Parathyroid adenoma (tissue), 2 donors: ENCODE data around the gene KPNB1.

Experiments used
- H2AFZ ChIP-seq: fragments of 300-600 bp; sonication (generic); one replicate; pipeline ENCODE4 v1.7.0; 2017; ENCODE audit warnings: antibody characterized with exemption, mild to moderate bottlenecking
- H3K27ac ChIP-seq: fragments of 300-600 bp; sonication (generic); one replicate; pipeline ENCODE4 v1.7.0; 2017
- H3K27me3 ChIP-seq: fragments of 300-600 bp; sonication (generic); one replicate; pipeline ENCODE4 v1.7.0; 2017; ENCODE audit warnings: low read length; ENCODE audit not compliant: control insufficient read depth, insufficient read depth
- H3K36me3 ChIP-seq: fragments of 300-600 bp; sonication (generic); one replicate; pipeline ENCODE4 v1.7.0; 2017; ENCODE audit warnings: low read length; ENCODE audit not compliant: control insufficient read depth, insufficient read depth
- H3K4me1 ChIP-seq: fragments of 300-600 bp; sonication (generic); one replicate; pipeline ENCODE4 v1.7.0; 2017; ENCODE audit warnings: control low read depth
- H3K4me2 ChIP-seq: fragments of 300-600 bp; sonication (generic); one replicate; pipeline ENCODE4 v1.7.0; 2017; ENCODE audit warnings: low read length
- H3K4me3 ChIP-seq: fragments of 300-600 bp; sonication (generic); one replicate; pipeline ENCODE4 v1.7.0; 2017; ENCODE audit warnings: low read depth, low read length
- H3K79me2 ChIP-seq: fragments of 300-600 bp; sonication (generic); one replicate; pipeline ENCODE4 v1.7.0; 2017; ENCODE audit warnings: control low read depth
- H3K9ac ChIP-seq: fragments of 300-600 bp; sonication (generic); one replicate; pipeline ENCODE4 v1.7.0; 2017; ENCODE audit warnings: mild to moderate bottlenecking
- H3K9me3 ChIP-seq: fragments of 300-600 bp; sonication (generic); one replicate; pipeline ENCODE4 v1.7.0; 2017; ENCODE audit warnings: low read length; ENCODE audit not compliant: control insufficient read depth
- TF ChIP-seq, protein P1 (sequence below): fragments of 300-600 bp; sonication (generic); IDR thresholded peaks from one replicate; pipeline ENCODE4 v1.7.0; 2017; ENCODE audit warnings: antibody characterized with exemption, mild to moderate bottlenecking
- donor health status: primary hyperparathyroidism.

Gene KPNB1

GRCh38 chr17:47692895-47693730 is 43.4 kb downstream of the KPNB1 start:
- H3K4me3 ChIP-seq: peak overlapping the region; percentile 49

DNA sequence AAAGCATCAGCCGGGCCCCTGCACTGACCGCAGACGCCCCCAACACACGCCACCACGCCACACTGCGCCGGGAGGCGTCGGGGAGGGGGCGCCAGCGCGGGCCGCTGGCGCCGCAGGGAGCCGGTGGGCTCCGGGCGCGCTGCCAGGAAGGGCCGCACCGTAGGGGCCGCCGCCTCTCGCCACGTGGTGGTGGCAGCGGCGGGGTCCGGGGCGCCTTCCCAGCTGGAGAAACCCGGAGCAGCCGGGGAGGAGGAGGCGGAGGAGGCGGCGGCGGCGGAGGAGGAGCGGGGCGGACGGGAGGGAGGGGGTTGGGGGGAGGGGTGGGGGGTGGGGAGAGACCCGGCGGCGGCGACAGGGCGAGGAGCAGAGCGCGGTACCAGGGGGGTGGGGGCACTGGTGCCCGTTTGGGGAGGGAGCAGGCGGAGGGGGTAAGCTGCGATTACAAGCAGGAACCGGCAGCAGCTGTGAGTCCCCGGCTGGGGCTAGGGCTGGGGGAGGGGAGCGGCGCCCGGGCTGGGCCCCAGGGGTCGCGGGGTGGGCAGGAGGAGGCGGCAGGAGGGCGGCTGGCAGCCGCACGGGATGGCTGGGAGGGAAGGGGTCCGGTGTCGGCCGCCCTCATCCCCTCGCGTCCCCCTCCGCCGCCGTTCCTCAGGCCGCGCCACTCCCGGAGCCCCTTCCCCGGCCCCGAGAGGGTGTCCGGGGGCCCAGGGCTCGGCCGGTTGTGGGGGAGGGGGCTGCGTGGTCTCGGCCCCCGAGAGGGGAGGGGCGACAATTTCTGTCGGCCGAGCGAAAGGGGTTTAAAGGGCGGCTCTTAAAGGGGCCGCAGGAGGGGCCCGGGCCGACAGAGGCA is 44.2 kb downstream of the KPNB1 start, which contains the start of gene TBKBP1:
TSS of gene TBKBP1 (plus strand) at position 431 of the 850 bp plus-strand sequence. CDS start 1,952 bp downstream, outside the sequence.
- peak within 1 kb of the TSS; percentile 85 for H3K4me2 ChIP-seq
- peak within 1 kb of the TSS; percentile 63 for H3K4me3 ChIP-seq
- TF ChIP-seq, protein P1, sequence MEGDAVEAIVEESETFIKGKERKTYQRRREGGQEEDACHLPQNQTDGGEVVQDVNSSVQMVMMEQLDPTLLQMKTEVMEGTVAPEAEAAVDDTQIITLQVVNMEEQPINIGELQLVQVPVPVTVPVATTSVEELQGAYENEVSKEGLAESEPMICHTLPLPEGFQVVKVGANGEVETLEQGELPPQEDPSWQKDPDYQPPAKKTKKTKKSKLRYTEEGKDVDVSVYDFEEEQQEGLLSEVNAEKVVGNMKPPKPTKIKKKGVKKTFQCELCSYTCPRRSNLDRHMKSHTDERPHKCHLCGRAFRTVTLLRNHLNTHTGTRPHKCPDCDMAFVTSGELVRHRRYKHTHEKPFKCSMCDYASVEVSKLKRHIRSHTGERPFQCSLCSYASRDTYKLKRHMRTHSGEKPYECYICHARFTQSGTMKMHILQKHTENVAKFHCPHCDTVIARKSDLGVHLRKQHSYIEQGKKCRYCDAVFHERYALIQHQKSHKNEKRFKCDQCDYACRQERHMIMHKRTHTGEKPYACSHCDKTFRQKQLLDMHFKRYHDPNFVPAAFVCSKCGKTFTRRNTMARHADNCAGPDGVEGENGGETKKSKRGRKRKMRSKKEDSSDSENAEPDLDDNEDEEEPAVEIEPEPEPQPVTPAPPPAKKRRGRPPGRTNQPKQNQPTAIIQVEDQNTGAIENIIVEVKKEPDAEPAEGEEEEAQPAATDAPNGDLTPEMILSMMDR: no peak
- no peak within 1 kb of the TSS for H3K9ac ChIP-seq
- peaks cover 7% of the 10 kb centered on the region for H3K4me1 ChIP-seq
- H3K27ac ChIP-seq: peak within 1 kb of the TSS; percentile 62
- no peaks in the 10 kb centered on the region for H3K27me3 ChIP-seq
- H3K9me3 ChIP-seq: no peaks in the 10 kb centered on the region
- H3K79me2 ChIP-seq: peaks cover 3% of the 10 kb centered on the region
- H3K36me3 ChIP-seq: no peaks in the 10 kb centered on the region
- H2AFZ ChIP-seq: peak within 1 kb of the TSS; percentile 93

More at GRCh38 chr17:47692895-47693730, 43.4 kb downstream of the KPNB1 start:
- Histone ChIP-seq H3K4me1 (peaks cover 7% of the 10 kb centered on the region), H3K4me2 (peak overlapping the region; percentile 65), H3K79me2 (peaks cover 3% of the 10 kb centered on the region), H3K36me3 (no peaks in the 10 kb centered on the region), H3K27me3 (no peaks in the 10 kb centered on the region), H3K9ac (no peak overlapping the region), H3K27ac (no peak overlapping the region), H2AFZ (peak overlapping the region; percentile 63), H3K9me3 (no peaks in the 10 kb centered on the region)
- TF ChIP-seq, protein P1: no peak

GRCh38 chr17:47694581-47695428 is 45.1 kb downstream of the KPNB1 start:
- Histone ChIP-seq H3K36me3 (no peaks in the 10 kb centered on the region), H3K4me2 (peak overlapping the region; percentile 85), H3K4me3 (peak overlapping the region; percentile 63), H3K27me3 (no peaks in the 10 kb centered on the region), H3K27ac (peak overlapping the region; percentile 62), H3K9ac (no peak overlapping the region), H3K79me2 (peaks cover 3% of the 10 kb centered on the region), H3K4me1 (peaks cover 7% of the 10 kb centered on the region), H3K9me3 (no peaks in the 10 kb centered on the region), H2AFZ (peak overlapping the region; percentile 93)
- TF ChIP-seq, protein P1: no peak

DNA sequence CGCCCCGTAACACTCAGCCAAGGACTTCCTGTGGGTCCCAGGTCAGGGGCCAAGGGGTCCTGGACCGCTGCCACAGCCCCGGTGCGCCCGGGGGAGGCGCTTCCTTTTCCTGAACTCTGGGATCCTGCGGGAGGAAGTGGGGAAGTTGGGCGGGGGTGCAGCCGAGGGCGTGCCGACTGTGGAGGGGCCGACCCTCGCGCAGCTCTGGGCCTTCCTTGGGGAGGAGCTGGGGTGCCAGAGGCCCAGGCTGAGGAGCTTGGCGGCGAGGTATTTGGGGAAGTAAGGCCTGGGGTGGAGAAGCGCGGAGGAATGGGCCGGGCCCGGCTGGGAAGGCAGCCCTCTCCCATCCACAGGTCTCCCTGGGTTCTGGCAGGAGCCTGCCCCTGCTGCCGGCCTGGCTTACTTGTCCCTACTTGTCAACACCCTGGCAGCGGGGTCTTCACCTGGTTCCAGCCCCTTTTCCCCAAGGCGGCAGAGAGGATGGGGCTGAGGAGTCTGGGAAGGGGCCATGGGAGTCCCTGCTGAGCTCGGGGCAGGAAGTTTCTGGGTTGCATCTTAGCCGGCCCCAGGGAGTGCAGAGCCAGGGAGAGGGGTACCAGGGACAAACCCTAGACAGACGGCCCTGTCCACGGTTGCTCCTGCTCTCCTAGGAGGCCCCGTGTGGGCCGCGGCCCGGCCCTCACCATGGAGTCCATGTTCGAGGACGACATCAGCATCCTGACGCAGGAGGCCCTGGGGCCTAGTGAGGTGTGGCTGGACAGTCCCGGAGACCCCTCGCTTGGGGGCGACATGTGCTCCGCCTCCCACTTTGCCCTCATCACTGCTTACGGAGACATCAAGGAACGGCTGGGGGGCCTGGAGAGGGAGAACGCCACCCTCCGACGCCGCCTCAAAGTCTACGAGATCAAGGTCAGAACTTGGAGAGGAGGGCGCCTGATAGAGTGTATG is 46.0 kb downstream of the KPNB1 start:
- peaks cover 3% of the 10 kb centered on the region for H3K79me2 ChIP-seq
- peak overlapping the region; percentile 34 for H3K27ac ChIP-seq
- H3K27me3 ChIP-seq: no peaks in the 10 kb centered on the region
- peaks cover 7% of the 10 kb centered on the region for H3K4me1 ChIP-seq
- H3K9me3 ChIP-seq: no peaks in the 10 kb centered on the region
- no peaks in the 10 kb centered on the region for H3K36me3 ChIP-seq
- H3K9ac ChIP-seq: no peak overlapping the region
- H3K4me3 ChIP-seq: peak overlapping the region; percentile 63
- TF ChIP-seq, protein P1: no peak
- H3K4me2 ChIP-seq: peak overlapping the region; percentile 85
- H2AFZ ChIP-seq: peak overlapping the region; percentile 93
